Nucleus accumbens (tissue), 56 donors: Measurements from ENCODE around the gene HSPE1.
"Not testable (repeated sequence)": the region's sequence is repeated elsewhere in the genome, so short reads cannot be mapped to it uniquely, and the experiment has no call there.

Source experiments
- DNase-seq, 56 donors: peaks; one replicate each; lab custom pipeline; 2025; lab: John Stamatoyannopoulos, UW

The HSPE1 gene

DNA sequence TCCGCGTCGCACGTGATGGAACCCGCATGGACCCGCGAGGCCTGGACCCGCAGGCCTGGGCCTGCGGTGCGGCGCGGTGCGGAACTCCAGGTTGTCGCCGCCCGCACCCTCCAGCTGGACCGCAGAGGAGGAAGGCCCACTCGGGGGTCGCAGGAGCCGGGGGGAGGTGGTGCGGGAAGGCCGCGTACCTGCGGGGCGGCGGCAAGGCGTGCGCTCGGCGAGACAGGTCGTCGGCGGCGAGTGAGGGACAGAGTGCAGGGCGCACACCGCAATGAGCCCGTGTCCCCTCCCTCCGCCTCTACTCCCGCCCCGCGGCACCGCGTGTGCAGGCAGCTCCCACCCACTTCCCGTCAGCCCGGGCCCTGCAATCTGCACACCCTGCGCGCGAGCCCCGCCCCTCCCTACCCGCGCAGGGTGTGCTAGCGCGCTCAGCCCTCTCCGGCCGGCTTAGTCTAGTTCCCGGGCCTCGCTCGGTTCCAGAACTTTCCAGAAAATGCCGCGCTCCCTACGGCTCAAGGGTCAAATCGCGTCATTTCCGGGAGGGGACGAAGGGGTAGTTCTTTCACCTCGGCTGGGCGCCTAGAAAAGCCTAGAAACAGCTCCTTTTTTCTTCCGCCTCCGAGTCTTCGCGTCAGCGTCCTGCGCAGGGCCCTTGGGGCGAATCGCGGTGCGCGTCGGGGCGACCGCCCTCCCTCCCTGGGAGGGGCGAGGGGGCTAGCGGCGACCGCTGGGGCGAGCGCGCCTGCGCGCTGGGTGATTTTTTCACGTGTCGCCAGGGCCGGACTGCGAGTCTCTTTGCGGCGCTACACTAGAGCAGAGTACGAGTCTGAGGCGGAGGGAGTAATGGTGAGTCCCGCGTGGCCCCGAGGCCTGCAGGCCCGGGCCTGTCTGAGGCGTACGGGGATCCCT, at the start of gene HSPE1, which contains the start of gene HSPD1:
Gene HSPE1 (plus strand): TSS at position 786 of the 909 bp plus-strand sequence. CDS start 58 bp downstream, at position 844.
Gene HSPD1 (minus strand): TSS at position 247 of the 909 bp plus-strand sequence. CDS start 992 bp downstream, outside the sequence.
- DNase-seq: peak; percentile 92 to 100 (median 98)

DNA sequence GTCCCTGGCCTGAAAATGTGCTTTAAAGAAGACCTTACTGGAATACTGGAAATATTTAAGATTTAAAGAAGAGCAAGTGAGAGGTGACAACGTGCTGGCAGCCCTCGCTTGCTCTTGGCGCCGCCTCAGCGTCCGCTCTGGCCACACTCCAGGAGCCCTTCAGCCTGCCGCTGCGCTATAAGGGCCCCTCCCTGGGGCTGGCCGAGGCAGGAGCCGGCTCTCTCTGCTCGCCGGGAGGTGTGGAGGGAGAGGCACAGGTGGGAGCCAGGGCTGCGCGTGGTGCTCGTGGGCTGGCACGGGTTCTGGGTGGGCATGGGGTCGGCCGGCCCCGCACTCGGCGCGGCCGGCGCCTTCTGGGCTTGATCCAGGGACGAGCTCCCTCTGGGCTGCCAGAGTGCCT, 49.7 kb upstream of the HSPE1 start:
- DNase-seq: no peak

DNA sequence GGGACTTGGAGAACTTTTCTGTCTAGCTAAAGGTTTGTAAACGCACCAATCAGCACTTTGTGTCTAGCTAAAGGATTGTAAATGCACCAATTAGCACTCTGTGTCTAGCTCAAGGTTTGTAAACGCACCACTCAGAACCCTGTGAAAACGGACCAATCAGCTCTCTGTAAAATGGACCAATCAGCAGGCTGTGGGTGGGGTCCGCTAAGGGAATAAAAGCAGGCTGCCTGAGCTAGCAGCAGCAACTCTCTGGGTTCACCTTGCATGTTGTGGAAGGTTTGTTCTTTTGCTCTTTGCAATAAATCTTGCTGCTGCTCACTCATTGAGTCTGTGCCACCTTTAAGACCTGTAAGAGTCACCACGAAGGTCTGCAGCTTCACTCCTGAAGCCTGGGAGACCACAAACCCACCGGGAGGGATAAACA, 49.2 kb upstream of the HSPE1 start:
- DNase-seq: not testable (repeated sequence)

DNA sequence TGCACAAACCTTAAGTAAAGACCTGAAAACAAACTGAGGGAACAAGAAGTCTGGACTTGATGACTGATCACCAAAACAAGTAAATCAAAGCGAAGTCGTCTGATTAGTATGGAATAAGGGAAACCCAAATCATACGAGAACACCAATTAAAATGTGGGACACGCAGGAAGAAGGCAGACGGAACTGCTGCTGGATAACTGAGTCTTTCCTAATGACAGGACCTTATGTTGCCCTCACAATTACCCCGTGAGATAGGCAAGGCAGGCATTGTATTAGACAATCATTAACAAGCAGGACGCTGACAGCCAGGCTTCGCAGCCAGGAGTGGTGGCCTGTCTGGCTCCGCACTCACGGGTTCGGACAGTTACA, 47.4 kb upstream of the HSPE1 start:
- DNase-seq: no peak

DNA sequence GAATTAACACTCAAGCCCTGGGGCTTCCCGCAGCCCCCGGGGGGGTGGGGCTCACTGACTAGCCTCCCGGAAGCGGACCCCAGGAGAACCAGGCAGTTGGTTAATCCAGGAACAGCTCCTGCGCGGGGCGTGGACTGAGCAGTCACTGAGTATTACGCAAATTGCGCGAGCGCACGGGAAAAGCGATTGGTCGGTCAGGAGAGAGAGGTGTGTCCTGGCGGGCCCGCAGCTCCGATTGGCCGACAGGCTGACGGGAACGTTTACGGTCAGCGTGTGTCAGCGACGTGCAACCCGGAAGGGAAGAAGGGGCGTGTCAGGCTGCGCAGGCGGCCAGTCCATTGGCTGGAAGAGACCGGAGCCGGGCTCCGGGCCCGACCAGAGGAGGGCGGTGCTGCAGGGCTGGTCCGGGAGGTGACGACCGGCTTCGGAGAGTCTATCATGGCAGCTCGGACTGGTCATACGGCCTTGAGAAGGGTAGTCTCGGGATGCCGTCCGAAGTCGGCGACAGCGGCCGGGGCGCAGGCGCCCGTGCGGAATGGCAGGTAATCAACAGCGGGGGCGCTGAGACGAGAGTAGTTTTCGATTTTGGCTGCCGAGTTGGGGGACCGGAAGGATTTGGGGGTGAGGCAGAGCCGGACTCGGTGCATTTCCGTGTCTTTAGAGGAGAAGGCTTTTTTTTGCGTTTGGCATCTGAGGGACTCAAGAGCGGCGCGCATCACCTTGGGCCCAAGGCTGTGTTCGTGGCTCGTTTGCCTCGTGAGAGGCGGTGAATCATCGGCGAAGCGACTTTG, 46.9 kb upstream of the HSPE1 start, which contains the start of gene COQ10B:
Gene COQ10B (plus strand): TSS at position 430 of the 791 bp plus-strand sequence. CDS start 9 bp downstream, at position 439.
- DNase-seq: peak; percentile 82 to 100 (median 99)

DNA sequence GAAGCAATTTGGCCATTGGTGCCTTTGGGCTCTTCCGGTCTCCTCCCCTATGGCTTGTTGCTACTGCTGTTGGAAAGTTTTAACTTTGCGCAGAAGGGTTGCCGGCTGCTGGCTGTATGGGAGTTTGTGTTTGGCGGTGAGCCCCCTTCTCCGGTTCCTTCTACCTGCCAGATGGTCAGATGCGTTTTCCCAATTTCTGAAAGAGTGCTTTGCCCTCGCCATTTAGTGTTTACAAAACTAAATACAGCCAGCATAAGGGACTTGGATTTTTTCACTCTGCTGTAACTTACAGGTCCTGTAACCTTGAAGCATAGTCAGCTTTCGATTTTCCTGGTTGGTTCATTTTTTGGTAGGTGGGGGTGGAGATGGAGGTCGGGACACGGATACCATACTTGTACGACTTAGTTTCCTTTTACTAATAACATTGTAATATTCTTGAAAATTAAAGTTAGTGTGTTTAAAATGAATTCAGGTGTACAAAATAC, 46.2 kb upstream of the HSPE1 start:
- DNase-seq: peak in 3 of 56 donors; percentile 34 to 45 (median 37)

DNA sequence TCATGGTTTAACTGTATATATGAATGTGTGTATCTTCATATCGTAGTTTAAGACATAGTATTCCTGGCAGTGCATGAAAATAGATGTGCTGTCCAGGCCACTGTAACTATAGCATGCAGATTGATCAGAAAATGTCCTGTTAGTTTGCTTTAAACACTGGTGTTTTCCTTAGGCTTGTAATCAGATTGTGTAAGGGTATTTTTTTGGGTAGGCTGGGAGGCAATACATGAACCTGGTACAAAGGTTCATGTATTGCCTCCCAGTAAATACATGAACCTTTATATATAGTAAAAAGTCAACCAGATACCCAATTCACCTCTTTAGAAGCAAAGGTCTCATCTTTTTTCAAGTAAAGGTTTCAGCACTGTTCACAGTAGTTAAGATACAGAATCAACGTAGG, 45.3 kb upstream of the HSPE1 start:
- DNase-seq: no peak

GRCh38 chr2:197455428-197455827, 44.8 kb upstream of the HSPE1 start:
- no peak for DNase-seq

DNA sequence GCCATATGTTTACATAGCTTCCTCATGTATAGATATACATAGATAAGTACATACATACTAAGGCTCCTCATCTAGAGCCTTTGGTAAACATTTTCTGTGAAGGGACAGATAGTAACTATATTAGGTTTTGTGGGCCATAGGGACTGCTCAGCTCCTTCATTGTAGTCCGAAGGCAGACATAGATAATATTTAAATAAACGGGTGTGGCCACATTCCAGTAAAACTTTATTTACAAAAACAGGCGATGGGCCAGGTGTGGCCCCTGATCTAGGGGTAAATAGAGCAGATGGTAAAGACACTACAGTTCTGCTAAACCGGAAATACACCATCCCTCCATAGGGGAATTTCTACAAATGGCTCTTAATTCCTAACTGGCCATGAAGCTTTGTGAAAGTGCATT, 39.5 kb upstream of the HSPE1 start:
- DNase-seq: no peak

- no peak for DNase-seq
Measured at GRCh38 chr2:197461057-197461456, 39.1 kb upstream of the HSPE1 start.

DNA sequence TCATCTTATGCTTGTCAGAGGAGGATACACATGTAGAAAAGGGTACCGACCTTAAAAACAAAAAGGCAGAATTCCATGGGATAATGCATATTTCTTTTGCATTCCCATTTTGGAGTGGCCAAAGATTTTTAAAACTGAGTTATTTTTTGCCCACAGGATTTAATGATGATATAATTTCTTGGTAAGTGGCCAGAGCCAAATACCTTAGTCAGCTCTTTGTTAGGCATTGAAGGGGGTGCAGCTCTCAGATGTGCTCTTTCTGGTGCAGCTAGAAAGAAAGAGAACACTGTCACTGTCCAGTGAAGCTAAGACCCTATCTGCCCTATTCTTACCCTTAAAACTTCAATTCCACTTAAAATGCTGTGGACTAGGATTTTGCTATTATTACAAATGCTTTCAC, 36.0 kb upstream of the HSPE1 start:
- DNase-seq: no peak

DNA sequence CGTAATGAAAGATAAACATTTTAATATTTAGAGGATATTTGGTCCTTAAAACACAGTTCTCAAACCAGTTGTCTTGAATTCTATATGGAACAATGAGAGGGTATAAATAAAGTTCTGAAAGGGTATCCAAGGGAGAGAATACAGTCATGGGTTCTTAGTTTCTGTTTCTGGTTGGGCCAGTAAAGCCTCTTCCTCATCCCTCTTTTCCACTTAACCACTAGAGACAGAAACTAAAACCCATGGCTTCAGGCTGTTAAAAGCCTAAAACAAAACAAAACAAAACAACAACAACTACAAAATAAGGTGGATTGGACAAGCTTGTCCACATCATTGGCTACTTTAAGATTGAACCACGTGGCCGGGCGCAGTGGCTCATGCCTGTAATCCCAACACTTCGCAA, 28.0 kb upstream of the HSPE1 start:
- DNase-seq: no peak

DNA sequence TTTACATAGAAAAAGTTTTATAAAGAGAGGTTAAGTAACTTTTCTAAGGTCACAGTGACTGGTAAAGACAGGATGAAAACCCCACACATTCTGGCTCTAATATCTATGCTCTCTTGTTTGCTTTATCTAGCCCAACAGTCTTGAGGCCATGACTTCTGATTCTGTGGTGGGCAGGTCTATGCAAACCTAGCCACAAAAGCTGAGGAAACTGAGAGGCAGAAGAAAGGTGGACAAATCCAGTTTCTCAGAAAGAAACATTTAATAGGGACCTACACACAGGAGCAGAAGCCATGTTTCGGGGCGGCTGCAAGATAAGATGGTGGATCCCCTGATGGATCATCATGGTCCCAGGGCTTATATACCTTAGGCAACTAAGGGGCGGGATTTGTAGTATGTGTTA, 22.4 kb upstream of the HSPE1 start:
- no peak for DNase-seq

DNA sequence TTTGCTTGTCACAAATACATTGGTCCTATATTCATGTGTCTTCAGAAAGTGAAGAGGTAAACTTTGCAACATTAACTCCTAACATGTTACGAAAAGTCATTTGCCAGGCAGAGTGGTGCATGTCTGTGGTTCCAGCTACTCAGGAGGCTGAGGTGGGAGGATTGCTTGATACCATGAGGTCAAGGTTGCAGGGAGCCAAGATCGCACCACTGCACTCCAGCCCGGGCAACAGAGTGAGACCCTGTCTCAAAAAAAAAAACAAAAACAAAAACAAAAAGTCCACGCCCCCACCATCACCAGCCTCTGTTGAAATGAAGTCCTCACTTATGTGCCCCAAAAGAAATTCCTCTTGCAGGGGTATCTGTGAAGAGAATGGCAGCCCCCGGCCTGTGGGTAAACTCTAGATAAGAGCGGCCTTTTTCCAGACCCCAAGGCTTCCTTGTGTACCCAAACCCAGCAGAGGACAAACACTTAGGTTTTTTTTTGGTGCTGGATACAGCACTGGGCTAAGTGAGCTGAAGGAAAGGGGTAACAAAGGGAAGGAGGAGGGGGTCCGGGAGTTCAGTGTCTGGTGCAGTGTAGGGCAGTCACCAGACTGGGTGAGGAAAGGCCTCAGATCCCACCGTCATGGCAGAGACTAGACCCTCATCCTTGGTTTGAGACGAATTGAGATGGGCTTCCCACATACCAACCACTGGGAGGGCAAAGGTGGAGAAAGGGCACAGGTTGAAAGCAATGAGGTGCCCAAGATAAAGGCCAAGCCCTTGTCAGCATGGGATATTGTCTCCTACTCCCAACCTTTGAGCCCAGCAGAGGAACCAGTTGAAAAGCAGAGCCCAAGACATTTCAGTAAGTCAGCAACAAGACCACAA, 19.8 kb upstream of the HSPE1 start:
- DNase-seq: no peak

GRCh38 chr2:197484248-197484647, 15.9 kb upstream of the HSPE1 start:
- not testable (repeated sequence) for DNase-seq

DNA sequence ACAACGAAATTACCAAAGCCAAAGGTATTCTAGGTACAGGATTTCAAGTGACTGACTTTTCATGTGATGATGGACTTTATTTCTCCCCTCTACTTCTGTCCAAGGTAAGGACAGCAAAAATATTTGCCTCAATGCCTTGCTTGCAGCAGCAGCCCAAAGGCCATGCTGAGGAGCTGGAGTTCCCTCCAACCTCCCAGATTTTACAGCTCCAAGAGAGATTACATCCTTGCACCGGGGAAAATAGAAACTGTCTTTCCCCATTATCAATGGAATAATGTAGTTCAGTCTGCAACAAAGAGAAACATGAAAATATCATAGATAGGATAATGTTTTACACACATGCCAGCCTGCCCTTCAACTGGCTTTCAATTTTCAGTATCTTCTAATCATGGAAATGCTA, 14.0 kb upstream of the HSPE1 start:
- no peak for DNase-seq

DNA sequence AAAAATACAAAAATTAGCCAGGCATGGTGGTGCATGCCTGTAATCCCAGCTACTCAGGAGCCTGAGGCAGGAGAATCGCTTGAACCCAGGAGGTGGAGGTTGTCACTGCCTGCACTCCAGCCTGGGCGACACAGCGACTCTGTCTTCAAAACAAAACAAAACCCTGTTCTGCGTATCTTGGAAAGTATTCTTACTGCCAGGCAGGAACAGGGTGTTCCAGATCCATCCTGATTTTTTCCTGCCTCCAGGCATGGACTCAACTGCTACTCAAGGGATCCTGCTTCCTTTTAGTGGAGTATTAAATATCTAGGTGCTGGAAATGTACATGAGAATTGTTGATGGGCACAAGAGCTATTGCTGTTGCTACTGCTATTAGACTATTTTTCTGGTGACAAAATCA, 12.8 kb upstream of the HSPE1 start:
- DNase-seq: no peak

- DNase-seq: no peak
Measured at GRCh38 chr2:197495433-197496134, 4.6 kb upstream of the HSPE1 start.

DNA sequence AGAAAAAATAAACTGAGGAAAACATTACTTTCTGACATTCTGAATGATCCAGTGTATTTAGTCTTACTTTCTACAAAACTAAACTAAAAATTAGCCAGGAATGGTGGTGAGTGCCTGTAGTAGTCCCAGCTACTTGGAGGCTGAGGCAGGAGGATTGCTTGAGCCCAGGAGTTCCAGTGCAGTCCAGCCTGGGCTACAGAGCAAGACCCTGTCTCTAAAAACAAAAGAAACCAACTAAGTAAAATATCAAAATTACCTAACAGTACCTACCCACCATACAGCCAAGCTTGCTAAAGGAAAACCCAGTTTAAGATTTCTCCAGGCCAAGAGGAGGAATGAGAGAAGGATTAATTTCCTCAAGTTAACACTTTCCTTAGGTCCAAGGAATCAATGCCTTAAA, 3.5 kb upstream of the HSPE1 start:
- no peak for DNase-seq

DNA sequence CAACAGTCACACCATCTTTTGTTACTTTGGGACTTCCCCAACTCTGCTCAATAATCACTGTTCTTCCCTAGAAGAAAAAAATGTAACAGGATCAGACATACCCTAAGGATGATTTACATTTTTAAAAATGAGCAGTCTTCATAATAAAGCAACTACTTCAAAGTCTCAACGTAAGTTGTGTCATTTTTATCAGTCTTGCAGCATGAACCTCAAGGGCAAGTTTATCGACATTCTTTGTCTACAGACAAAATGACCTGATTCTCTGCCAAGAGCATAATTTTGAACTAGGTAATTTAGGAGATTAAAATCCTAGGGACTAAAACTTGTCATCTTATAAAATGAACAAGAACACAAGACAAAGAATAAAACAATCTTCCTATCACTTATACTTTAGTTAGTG, 2.9 kb upstream of the HSPE1 start:
- no peak for DNase-seq
